ENCODE measurements around the gene TLK2.

The TLK2 gene

DNA sequence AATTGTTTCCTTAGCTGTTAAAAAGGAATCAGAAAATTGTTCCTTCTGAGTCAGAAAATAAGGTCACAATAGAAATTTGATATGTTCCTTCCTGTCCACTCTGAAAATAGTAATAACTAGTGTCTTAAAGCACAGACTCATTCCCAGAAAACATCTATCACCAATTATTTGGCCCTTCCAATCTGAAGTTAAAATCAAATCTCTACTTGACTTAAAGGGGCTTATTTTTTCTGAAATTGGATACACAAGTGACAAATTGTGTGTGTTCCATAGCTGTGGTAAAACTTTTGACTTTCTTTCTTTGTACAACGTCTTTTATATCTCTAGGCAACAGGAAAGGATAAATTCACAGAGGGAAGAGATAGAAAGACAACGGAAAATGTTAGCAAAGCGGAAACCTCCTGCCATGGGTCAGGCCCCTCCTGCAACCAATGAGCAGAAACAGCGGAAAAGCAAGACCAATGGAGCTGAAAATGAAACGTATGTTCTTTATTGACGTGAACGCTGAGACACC is 94.3 kb downstream of the TLK2 start:
- no peaks in the 10 kb centered on the region for H3K27me3 ChIP-seq (ENCODE audit: control insufficient read depth in 3 of 3, insufficient read depth in 3 of 3, low read depth in 1 of 3, low read length in 3 of 3)
- H3K9me3 ChIP-seq (replicated peaks in 1 of 2; ENCODE audit: control insufficient read depth in 2 of 2, insufficient read depth in 1 of 2, low read depth in 1 of 2, low read length in 2 of 2): no peaks in the 10 kb centered on the region
- no peak overlapping the region for H3K27ac ChIP-seq (replicated peaks; ENCODE audit: low read length)
- H3K9ac ChIP-seq (ENCODE audit: low read depth, low read length, poor library complexity): no peak overlapping the region
- H2BK15ac ChIP-seq (ENCODE audit: low read length): no peak overlapping the region
- H2BK12ac ChIP-seq (ENCODE audit: low read length): no peak overlapping the region
- peaks cover 7 to 80% of the 10 kb centered on the region in 2 donors for H3K36me3 ChIP-seq (replicated peaks in 1 of 2; ENCODE audit: control insufficient read depth in 2 of 2, insufficient read depth in 2 of 2, low read length in 2 of 2)
- H3K79me1 ChIP-seq (ENCODE audit: low read depth, low read length): no peaks in the 10 kb centered on the region
- H4K91ac ChIP-seq (ENCODE audit: low read depth, low read length, poor library complexity): no peak overlapping the region
- H3K4ac ChIP-seq (ENCODE audit: low read length): no peak overlapping the region
- no peak overlapping the region for H2BK120ac ChIP-seq (ENCODE audit: low read depth, low read length)
- no peak overlapping the region for H3K4me2 ChIP-seq (ENCODE audit: insufficient read depth, low read length, poor library complexity, severe bottlenecking)
- no peaks in the 10 kb centered on the region for H3K4me1 ChIP-seq (ENCODE audit: control insufficient read depth in 2 of 2, insufficient read depth in 1 of 2, low read depth in 1 of 2, low read length in 2 of 2)
- DNase-seq (ENCODE audit: low spot score): no peak
- H2AFZ ChIP-seq (ENCODE audit: low read length): no peak overlapping the region
- H4K8ac ChIP-seq (ENCODE audit: low read depth, low read length): no peak overlapping the region
- no peak overlapping the region for H2BK5ac ChIP-seq (ENCODE audit: low read length)
- H3K18ac ChIP-seq (ENCODE audit: low read length): no peak overlapping the region
- H3K4me3 ChIP-seq (ENCODE audit: low read length in 2 of 2): no peak overlapping the region
- no peak overlapping the region for H3K14ac ChIP-seq (ENCODE audit: low read length)
- H3K23ac ChIP-seq (ENCODE audit: low read depth, low read length, poor library complexity): no peak overlapping the region
- WGBS, 2 donors (ENCODE audit: extremely low coverage in 2 of 2, insufficient read length in 2 of 2, insufficient replicate concordance in 1 of 2): no CpG with 5 or more reads among the region's 7 CpGs
- H2AK5ac ChIP-seq (ENCODE audit: low read depth, low read length): no peak overlapping the region

DNA sequence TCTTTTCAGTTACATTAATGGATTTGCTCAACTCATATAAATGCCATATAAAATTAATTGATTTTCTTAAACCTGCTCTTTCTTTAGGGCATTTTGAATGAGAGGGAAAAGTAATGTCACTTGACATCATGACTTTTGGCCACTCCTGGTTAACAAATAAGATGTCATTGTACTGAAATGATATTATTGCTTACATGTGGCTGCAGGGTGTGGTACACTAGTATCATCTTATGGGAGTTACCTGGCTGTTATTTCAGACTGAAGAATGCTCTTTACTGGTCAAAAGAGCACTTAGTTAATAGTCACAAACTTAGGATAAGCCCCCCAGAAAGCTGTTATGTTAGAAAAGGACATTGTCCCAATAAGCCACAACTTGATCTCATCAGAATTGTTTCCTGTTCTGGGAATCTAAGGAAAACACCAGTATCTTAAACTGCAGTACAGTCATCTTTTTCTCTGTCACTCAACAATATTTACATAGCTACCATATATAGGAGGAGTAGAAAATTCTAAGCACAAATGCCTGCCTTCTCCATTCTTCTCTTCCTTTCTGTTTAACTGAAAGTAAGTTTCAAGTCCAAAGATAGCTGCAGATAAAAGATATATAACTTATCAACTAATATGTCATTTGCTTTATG is 95.0 kb downstream of the TLK2 start:
- H3K23ac ChIP-seq (ENCODE audit: low read depth, low read length, poor library complexity): no peak overlapping the region
- H2AFZ ChIP-seq (ENCODE audit: low read length): no peak overlapping the region
- no peak overlapping the region for H2BK12ac ChIP-seq (ENCODE audit: low read length)
- H3K9ac ChIP-seq (ENCODE audit: low read depth, low read length, poor library complexity): no peak overlapping the region
- H3K18ac ChIP-seq (ENCODE audit: low read length): no peak overlapping the region
- no peak overlapping the region for H4K8ac ChIP-seq (ENCODE audit: low read depth, low read length)
- no peak overlapping the region for H2BK120ac ChIP-seq (ENCODE audit: low read depth, low read length)
- H2BK5ac ChIP-seq (ENCODE audit: low read length): no peak overlapping the region
- no peaks in the 10 kb centered on the region for H3K9me3 ChIP-seq (replicated peaks in 1 of 2; ENCODE audit: control insufficient read depth in 2 of 2, insufficient read depth in 1 of 2, low read depth in 1 of 2, low read length in 2 of 2)
- no peak overlapping the region for H3K4me2 ChIP-seq (ENCODE audit: insufficient read depth, low read length, poor library complexity, severe bottlenecking)
- H3K27me3 ChIP-seq (ENCODE audit: control insufficient read depth in 3 of 3, insufficient read depth in 3 of 3, low read depth in 1 of 3, low read length in 3 of 3): no peaks in the 10 kb centered on the region
- peaks cover 7 to 86% of the 10 kb centered on the region in 2 donors for H3K36me3 ChIP-seq (replicated peaks in 1 of 2; ENCODE audit: control insufficient read depth in 2 of 2, insufficient read depth in 2 of 2, low read length in 2 of 2)
- DNase-seq (ENCODE audit: low spot score): no peak
- no peak overlapping the region for H2AK5ac ChIP-seq (ENCODE audit: low read depth, low read length)
- no peak overlapping the region for H3K4ac ChIP-seq (ENCODE audit: low read length)
- no peaks in the 10 kb centered on the region for H3K4me1 ChIP-seq (ENCODE audit: control insufficient read depth in 2 of 2, insufficient read depth in 1 of 2, low read depth in 1 of 2, low read length in 2 of 2)
- no peak overlapping the region for H3K27ac ChIP-seq (replicated peaks; ENCODE audit: low read length)
- no peaks in the 10 kb centered on the region for H3K79me1 ChIP-seq (ENCODE audit: low read depth, low read length)
- no peak overlapping the region for H3K4me3 ChIP-seq (ENCODE audit: low read length in 2 of 2)
- no peak overlapping the region for H2BK15ac ChIP-seq (ENCODE audit: low read length)
- H3K14ac ChIP-seq (ENCODE audit: low read length): no peak overlapping the region
- H4K91ac ChIP-seq (ENCODE audit: low read depth, low read length, poor library complexity): no peak overlapping the region

DNA sequence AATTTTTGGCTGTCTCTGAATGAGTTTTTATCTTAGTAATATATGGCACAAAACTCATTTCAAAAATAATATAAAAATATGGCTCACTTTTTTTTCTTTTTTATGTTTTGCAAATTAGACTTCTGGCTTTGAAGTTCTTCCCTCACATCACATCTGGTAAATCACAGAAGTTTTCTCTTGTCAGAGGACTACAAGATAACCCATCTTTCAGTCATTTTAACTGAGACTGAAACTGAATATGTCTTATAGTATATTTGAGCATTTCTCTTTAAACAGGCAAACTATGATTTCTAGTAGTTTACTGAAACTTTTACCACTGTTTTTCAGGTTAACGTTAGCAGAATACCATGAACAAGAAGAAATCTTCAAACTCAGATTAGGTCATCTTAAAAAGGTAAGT is 97.8 kb downstream of the TLK2 start:
- Histone ChIP-seq H3K27me3 (ENCODE audit: control insufficient read depth in 3 of 3, insufficient read depth in 3 of 3, low read depth in 1 of 3, low read length in 3 of 3) (no peaks in the 10 kb centered on the region), H3K18ac (ENCODE audit: low read length) (no peak overlapping the region)

DNA sequence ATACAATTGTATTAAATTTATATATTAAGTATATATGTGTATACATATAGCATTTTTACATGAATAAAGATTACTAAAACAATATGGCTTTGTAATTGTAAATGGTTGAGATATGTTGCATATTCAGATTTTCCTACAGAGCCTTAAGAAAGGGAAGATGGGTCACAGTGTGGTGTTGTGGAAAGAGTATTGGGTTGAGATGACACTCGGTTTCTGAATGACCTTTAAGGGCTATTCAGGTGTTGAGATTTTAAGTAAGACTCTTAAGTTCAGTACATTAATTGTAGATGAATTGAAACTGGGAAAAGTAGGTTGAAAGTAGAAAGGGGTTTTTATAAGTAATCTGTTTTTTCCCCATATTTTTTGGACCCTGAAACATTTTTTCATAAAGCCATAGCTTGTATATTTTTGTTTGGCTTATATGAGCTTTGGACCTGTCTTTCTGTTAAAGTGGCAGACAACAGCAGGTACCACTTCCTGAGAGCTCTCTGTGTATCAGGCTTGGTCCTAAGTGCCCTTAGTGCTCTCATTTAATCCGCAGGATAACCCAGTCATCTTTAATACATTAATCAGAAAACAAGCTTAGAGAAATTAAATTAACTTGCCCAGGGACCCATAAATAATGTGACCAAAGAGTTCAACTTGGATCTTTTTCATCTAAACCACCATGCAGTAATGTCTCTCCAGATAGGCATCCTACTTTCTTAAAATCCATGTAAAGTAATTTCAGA is 100.3 kb downstream of the TLK2 start:
- H2BK5ac ChIP-seq (ENCODE audit: low read length): no peak overlapping the region
- H3K27me3 ChIP-seq (ENCODE audit: control insufficient read depth in 3 of 3, insufficient read depth in 3 of 3, low read depth in 1 of 3, low read length in 3 of 3): no peaks in the 10 kb centered on the region
- no peaks in the 10 kb centered on the region for H3K9me3 ChIP-seq (replicated peaks in 1 of 2; ENCODE audit: control insufficient read depth in 2 of 2, insufficient read depth in 1 of 2, low read depth in 1 of 2, low read length in 2 of 2)
- H2BK15ac ChIP-seq (ENCODE audit: low read length): no peak overlapping the region
- DNase-seq (ENCODE audit: low spot score): no peak
- no peak overlapping the region for H4K8ac ChIP-seq (ENCODE audit: low read depth, low read length)
- peaks cover 14 to 98% of the 10 kb centered on the region in 2 donors for H3K36me3 ChIP-seq (replicated peaks in 1 of 2; ENCODE audit: control insufficient read depth in 2 of 2, insufficient read depth in 2 of 2, low read length in 2 of 2)
- no peak overlapping the region for H3K4me3 ChIP-seq (ENCODE audit: low read length in 2 of 2)
- H2BK120ac ChIP-seq (ENCODE audit: low read depth, low read length): no peak overlapping the region
- H2AK5ac ChIP-seq (ENCODE audit: low read depth, low read length): no peak overlapping the region
- no peak overlapping the region for H3K9ac ChIP-seq (ENCODE audit: low read depth, low read length, poor library complexity)
- no CpG with 5 or more reads among the region's 2 CpGs for WGBS, 2 donors (ENCODE audit: extremely low coverage in 2 of 2, insufficient read length in 2 of 2, insufficient replicate concordance in 1 of 2)
- H3K79me1 ChIP-seq (ENCODE audit: low read depth, low read length): no peaks in the 10 kb centered on the region
- no peak overlapping the region for H3K23ac ChIP-seq (ENCODE audit: low read depth, low read length, poor library complexity)
- no peak overlapping the region for H3K4ac ChIP-seq (ENCODE audit: low read length)
- H4K91ac ChIP-seq (ENCODE audit: low read depth, low read length, poor library complexity): no peak overlapping the region
- H3K27ac ChIP-seq (replicated peaks; ENCODE audit: low read length): no peak overlapping the region
- no peak overlapping the region for H2AFZ ChIP-seq (ENCODE audit: low read length)
- H3K14ac ChIP-seq (ENCODE audit: low read length): no peak overlapping the region
- H3K4me1 ChIP-seq (ENCODE audit: control insufficient read depth in 2 of 2, insufficient read depth in 1 of 2, low read depth in 1 of 2, low read length in 2 of 2): no peaks in the 10 kb centered on the region
- no peak overlapping the region for H3K4me2 ChIP-seq (ENCODE audit: insufficient read depth, low read length, poor library complexity, severe bottlenecking)
- no peak overlapping the region for H2BK12ac ChIP-seq (ENCODE audit: low read length)
- no peak overlapping the region for H3K18ac ChIP-seq (ENCODE audit: low read length)

More for the DNA sequence above, 97.8 kb downstream of the TLK2 start:
- H2BK5ac ChIP-seq (ENCODE audit: low read length): no peak overlapping the region
- no peak overlapping the region for H3K9ac ChIP-seq (ENCODE audit: low read depth, low read length, poor library complexity)
- H2BK12ac ChIP-seq (ENCODE audit: low read length): no peak overlapping the region
- DNase-seq (ENCODE audit: low spot score): no peak
- H4K8ac ChIP-seq (ENCODE audit: low read depth, low read length): no peak overlapping the region
- H3K23ac ChIP-seq (ENCODE audit: low read depth, low read length, poor library complexity): no peak overlapping the region
- no peak overlapping the region for H2AK5ac ChIP-seq (ENCODE audit: low read depth, low read length)
- H3K79me1 ChIP-seq (ENCODE audit: low read depth, low read length): no peaks in the 10 kb centered on the region
- no peak overlapping the region for H3K4me3 ChIP-seq (ENCODE audit: low read length in 2 of 2)
- no peak overlapping the region for H3K4me2 ChIP-seq (ENCODE audit: insufficient read depth, low read length, poor library complexity, severe bottlenecking)
- no peaks in the 10 kb centered on the region for H3K4me1 ChIP-seq (ENCODE audit: control insufficient read depth in 2 of 2, insufficient read depth in 1 of 2, low read depth in 1 of 2, low read length in 2 of 2)
- no peaks in the 10 kb centered on the region for H3K9me3 ChIP-seq (replicated peaks in 1 of 2; ENCODE audit: control insufficient read depth in 2 of 2, insufficient read depth in 1 of 2, low read depth in 1 of 2, low read length in 2 of 2)
- H4K91ac ChIP-seq (ENCODE audit: low read depth, low read length, poor library complexity): no peak overlapping the region
- no peak overlapping the region for H3K4ac ChIP-seq (ENCODE audit: low read length)
- H2BK120ac ChIP-seq (ENCODE audit: low read depth, low read length): no peak overlapping the region
- peaks cover 12 to 92% of the 10 kb centered on the region in 2 donors for H3K36me3 ChIP-seq (replicated peaks in 1 of 2; ENCODE audit: control insufficient read depth in 2 of 2, insufficient read depth in 2 of 2, low read length in 2 of 2)
- H3K27ac ChIP-seq (replicated peaks; ENCODE audit: low read length): no peak overlapping the region
- H2AFZ ChIP-seq (ENCODE audit: low read length): no peak overlapping the region
- no peak overlapping the region for H3K14ac ChIP-seq (ENCODE audit: low read length)
- H2BK15ac ChIP-seq (ENCODE audit: low read length): no peak overlapping the region
- WGBS, 2 donors (ENCODE audit: extremely low coverage in 2 of 2, insufficient read length in 2 of 2, insufficient replicate concordance in 1 of 2): no CpG with 5 or more reads among the region's 1 CpG

All from neuronal stem cell (in vitro differentiated cells).